Central memory CD8-positive, alpha-beta T cell (primary cell): ENCODE data around the gene KRTAP29-1.
"Not testable (repeated sequence)": the region's sequence is repeated elsewhere in the genome, so short reads cannot be mapped to it uniquely, and the experiment has no call there.

Experiments
- ATAC-seq: fragments of 150-1000 bp; cut with Tn5 transposase; replicated peaks from 2 replicates; pipeline ENCODE4 v1.10.0; 2022; ENCODE audit warnings: mild to moderate bottlenecking, moderate FRiP score, moderate number of reproducible peaks; ENCODE audit not compliant: poor library complexity, severe bottlenecking; ENCODE audit errors: extremely low read depth
- DNase-seq, 2 donors: peaks; one replicate each; pipeline ENCODE4 v3.0.0; 2021; ENCODE audit warnings: low spot score in 2 of 2
- H3K27ac Mint-ChIP-seq: one replicate; pipeline ENCODE4 v1.8.0; 2022; ENCODE audit warnings: low read depth, mild to moderate bottlenecking, moderate library complexity, mixed read lengths
- H3K27me3 Mint-ChIP-seq: one replicate; pipeline ENCODE4 v1.8.0; 2022; ENCODE audit warnings: mixed read lengths
- H3K36me3 Mint-ChIP-seq: one replicate; pipeline ENCODE4 v1.8.0; 2022; ENCODE audit warnings: mild to moderate bottlenecking, moderate library complexity, mixed read lengths; ENCODE audit not compliant: insufficient read depth
- H3K4me1 Mint-ChIP-seq: one replicate; pipeline ENCODE4 v1.8.0; 2022; ENCODE audit warnings: mixed read lengths
- H3K4me3 Mint-ChIP-seq: one replicate; pipeline ENCODE4 v1.8.0; 2022; ENCODE audit warnings: mild to moderate bottlenecking, moderate library complexity, mixed read lengths
- H3K9me3 Mint-ChIP-seq: one replicate; pipeline ENCODE4 v1.8.0; 2022; ENCODE audit warnings: mixed read lengths

Gene KRTAP29-1

DNA sequence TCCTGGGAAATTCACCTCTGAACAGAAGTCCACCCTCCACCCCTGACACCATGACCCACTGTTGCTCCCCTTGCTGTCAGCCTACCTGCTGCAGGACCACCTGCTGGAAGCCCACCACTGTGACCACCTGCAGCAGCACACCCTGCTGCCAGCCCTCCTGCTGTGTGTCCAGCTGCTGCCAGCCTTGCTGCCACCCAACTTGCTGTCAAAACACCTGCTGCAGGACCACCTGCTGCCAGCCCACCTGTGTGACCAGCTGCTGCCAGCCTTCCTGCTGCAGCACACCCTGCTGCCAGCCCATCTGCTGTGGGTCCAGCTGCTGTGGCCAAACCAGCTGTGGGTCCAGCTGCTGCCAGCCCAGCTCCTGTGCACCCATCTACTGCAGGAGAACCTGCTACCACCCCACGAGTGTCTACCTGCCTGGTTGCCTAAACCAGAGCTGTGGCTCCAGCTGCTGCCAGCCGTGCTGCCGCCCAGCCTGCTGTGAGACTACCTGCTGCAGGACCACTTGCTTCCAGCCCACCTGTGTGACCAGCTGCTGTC, 26.9 kb downstream of the KRTAP29-1 start, which contains the start of gene KRTAP9-7:
KRTAP9-7 (plus strand) TSS at position 51 of the 543 bp plus-strand sequence; CDS start at position 51, 0 bp downstream.
- ATAC-seq, H3K9me3 Mint-ChIP-seq, H3K4me3 Mint-ChIP-seq, DNase-seq, H3K27ac Mint-ChIP-seq, H3K36me3 Mint-ChIP-seq, H3K4me1 Mint-ChIP-seq: not testable (repeated sequence)
- peaks cover 47% of the 10 kb centered on the region for H3K27me3 Mint-ChIP-seq

- H3K4me1 Mint-ChIP-seq = no peaks in the 10 kb centered on the region
- DNase-seq = no peak
- H3K9me3 Mint-ChIP-seq = no peaks in the 10 kb centered on the region
- peaks cover 42% of the 10 kb centered on the region for H3K27me3 Mint-ChIP-seq
- no peaks in the 10 kb centered on the region for H3K36me3 Mint-ChIP-seq
- no peak overlapping the region for H3K4me3 Mint-ChIP-seq
- no peak for ATAC-seq
- no peak overlapping the region for H3K27ac Mint-ChIP-seq
These were observed 30.8 kb downstream of the KRTAP29-1 start for GRCh38 chr17:41271858-41272257.

DNA sequence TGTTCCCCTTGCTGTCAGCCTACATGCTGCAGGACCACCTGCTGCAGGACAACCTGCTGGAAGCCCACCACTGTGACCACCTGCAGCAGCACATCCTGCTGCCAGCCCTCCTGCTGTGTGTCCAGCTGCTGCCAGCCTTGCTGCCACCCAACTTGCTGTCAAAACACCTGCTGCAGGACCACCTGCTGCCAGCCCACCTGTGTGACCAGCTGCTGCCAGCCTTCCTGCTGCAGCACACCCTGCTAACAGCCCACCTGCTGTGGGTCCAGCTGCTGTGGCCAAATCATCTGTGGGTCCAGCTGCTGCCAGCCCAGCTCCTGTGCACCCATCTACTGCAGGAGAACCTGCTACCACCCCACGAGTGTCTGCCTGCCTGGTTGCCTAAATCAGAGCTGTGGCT, 31.3 kb downstream of the KRTAP29-1 start:
- ATAC-seq, H3K9me3 Mint-ChIP-seq, H3K4me1 Mint-ChIP-seq, H3K36me3 Mint-ChIP-seq, DNase-seq, H3K27ac Mint-ChIP-seq, H3K4me3 Mint-ChIP-seq: not testable (repeated sequence)
- peaks cover 42% of the 10 kb centered on the region for H3K27me3 Mint-ChIP-seq

GRCh38 chr17:41267711-41268110, 34.9 kb downstream of the KRTAP29-1 start:
- no peak for DNase-seq
- no peaks in the 10 kb centered on the region for H3K9me3 Mint-ChIP-seq
- H3K4me1 Mint-ChIP-seq = no peaks in the 10 kb centered on the region
- peaks cover 45% of the 10 kb centered on the region for H3K27me3 Mint-ChIP-seq
- H3K4me3 Mint-ChIP-seq = no peak overlapping the region
- ATAC-seq = no peak
- no peaks in the 10 kb centered on the region for H3K36me3 Mint-ChIP-seq
- H3K27ac Mint-ChIP-seq = no peak overlapping the region

DNA sequence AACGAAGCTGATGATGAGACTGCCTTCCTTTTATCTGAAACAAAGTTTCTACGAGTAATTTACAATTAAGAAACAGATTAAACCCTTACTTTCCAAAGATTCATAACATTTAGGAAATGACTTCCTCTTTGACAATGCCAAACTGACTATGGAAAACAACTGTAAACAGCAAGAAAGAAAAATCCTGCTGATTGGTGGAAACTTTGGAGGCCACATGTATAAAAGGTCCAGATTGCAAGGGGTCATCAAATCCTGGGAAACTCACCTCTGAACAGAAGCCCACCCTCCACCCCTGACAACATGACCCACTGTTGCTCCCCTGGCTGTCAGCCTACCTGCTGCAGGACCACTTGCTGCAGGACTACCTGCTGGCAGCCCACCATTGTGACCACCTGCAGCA, 37.6 kb downstream of the KRTAP29-1 start, which contains the start of gene KRTAP9-6:
KRTAP9-6 (plus strand) TSS at position 301 of the 400 bp plus-strand sequence; CDS start at position 301, 0 bp downstream.
- ATAC-seq = no peak
- Mint-ChIP-seq H3K9me3 (no peaks in the 10 kb centered on the region), H3K4me3 (no peak within 1 kb of the TSS), H3K4me1 (peaks cover 5% of the 10 kb centered on the region), H3K27me3 (peaks cover 62% of the 10 kb centered on the region), H3K36me3 (no peaks in the 10 kb centered on the region), H3K27ac (no peak within 1 kb of the TSS)
- DNase-seq = no peak

DNA sequence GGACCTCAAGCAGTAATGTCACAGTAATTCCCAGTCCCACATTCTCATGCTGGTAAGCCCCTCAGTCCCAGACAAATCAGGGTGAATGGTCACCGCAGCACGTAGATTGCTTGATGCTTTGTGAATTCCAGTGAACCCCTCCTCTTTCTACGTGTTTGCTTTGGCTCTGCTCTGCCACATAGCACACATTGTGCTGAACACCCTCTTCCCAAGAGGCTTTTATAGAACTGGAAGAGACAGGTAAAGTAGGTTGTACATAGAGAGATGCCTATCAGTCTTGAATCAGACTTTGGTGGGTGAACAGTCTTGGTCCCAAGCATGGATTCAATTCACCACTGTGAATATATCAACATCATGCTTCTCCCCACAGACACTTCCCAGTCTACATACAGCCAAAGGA, 38.1 kb downstream of the KRTAP29-1 start:
- DNase-seq (no peak), ATAC-seq (no peak)
- Mint-ChIP-seq H3K4me1 (peaks cover 5% of the 10 kb centered on the region), H3K9me3 (no peaks in the 10 kb centered on the region), H3K27me3 (peaks cover 67% of the 10 kb centered on the region), H3K36me3 (no peaks in the 10 kb centered on the region), H3K4me3 (no peak overlapping the region), H3K27ac (no peak overlapping the region)

DNA sequence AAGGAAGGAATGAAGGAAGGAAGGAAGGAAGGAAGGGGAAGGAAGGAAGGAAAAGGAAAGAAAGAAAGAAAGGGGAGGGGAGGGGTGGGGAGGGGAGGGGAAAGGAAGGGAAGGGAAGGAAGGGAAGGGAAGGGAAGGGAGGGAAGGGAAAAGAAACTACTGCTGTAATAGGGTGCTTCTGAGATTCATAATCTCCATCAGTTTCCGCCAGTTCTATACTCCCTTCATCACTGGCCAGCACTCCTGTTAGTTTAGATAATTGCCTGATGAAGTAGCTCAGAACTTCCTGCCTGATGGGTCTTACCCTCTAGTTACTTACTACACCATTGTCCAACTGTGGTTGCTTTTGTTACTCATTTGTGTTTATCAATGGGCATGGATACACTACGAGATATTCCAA, 39.4 kb downstream of the KRTAP29-1 start:
- H3K27ac Mint-ChIP-seq = no peak overlapping the region
- ATAC-seq (no peak), DNase-seq (no peak)
- peaks cover 75% of the 10 kb centered on the region for H3K27me3 Mint-ChIP-seq
- H3K9me3 Mint-ChIP-seq = no peaks in the 10 kb centered on the region
- peaks cover 5% of the 10 kb centered on the region for H3K4me1 Mint-ChIP-seq
- H3K36me3 Mint-ChIP-seq = no peaks in the 10 kb centered on the region
- H3K4me3 Mint-ChIP-seq = no peak overlapping the region

DNA sequence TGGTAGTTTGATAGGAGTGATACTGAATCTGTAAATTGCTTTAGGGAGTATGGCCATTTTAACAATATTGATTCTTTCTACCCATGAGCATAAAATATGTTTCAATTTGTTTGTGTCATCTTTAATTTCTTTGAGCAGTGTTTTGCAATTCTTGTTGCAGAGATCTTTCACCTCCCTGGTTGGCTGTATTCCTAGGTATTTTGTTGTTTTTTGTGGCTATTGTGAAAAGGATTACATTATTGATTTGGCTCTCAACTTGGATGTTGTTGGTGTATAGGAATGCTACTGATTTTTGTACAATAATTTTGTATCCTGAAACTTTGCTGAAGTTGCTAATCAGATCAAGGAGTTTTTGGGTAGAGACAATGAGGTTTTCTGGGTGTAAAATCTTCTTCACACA, 44.2 kb downstream of the KRTAP29-1 start:
- H3K9me3 Mint-ChIP-seq = no peaks in the 10 kb centered on the region

GRCh38 chr17:41256291-41256685, 46.4 kb downstream of the KRTAP29-1 start:
- Mint-ChIP-seq H3K27ac (no peak overlapping the region), H3K27me3 (peaks cover 82% of the 10 kb centered on the region), H3K9me3 (no peaks in the 10 kb centered on the region), H3K36me3 (no peaks in the 10 kb centered on the region), H3K4me3 (no peak overlapping the region), H3K4me1 (peaks cover 3% of the 10 kb centered on the region)
- DNase-seq (no peak), ATAC-seq (no peak)

More for the DNA sequence above, 44.2 kb downstream of the KRTAP29-1 start:
- no peak for ATAC-seq
- DNase-seq = no peak
- no peak overlapping the region for H3K27ac Mint-ChIP-seq
- H3K4me1 Mint-ChIP-seq = peaks cover 5% of the 10 kb centered on the region
- no peak overlapping the region for H3K4me3 Mint-ChIP-seq
- no peaks in the 10 kb centered on the region for H3K36me3 Mint-ChIP-seq
- peaks cover 80% of the 10 kb centered on the region for H3K27me3 Mint-ChIP-seq

- H3K27me3 Mint-ChIP-seq = peaks cover 82% of the 10 kb centered on the region
- H3K4me3 Mint-ChIP-seq, DNase-seq, ATAC-seq, H3K27ac Mint-ChIP-seq, H3K9me3 Mint-ChIP-seq, H3K36me3 Mint-ChIP-seq, H3K4me1 Mint-ChIP-seq: not testable (repeated sequence)
These were observed 47.0 kb downstream of the KRTAP29-1 start, which contains the start of gene KRTAP9-9 for GRCh38 chr17:41255381-41256290. Gene KRTAP9-9 (plus strand): TSS chr17:41255384.

DNA sequence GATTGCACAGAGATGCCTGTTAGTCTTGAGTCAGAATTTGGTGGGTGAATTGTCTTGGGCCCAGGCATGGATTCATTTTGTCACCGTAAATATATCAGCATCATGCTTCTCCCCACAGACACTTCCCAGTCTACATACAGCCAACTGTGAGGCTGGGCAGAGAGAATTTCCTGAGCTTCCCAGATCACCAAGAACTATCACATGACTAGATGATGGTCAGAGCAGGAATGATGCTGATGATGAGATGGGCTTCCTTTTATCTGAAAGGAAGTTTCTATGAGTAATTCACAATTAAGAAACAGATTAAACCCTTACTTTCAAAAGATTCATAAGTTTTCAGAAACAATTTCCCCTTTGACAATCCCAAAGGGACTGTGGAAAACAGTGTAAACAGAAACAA, 47.8 kb downstream of the KRTAP29-1 start:
- Mint-ChIP-seq H3K4me3 (no peak overlapping the region), H3K36me3 (peaks cover 1% of the 10 kb centered on the region), H3K27ac (no peak overlapping the region), H3K9me3 (no peaks in the 10 kb centered on the region), H3K4me1 (no peaks in the 10 kb centered on the region), H3K27me3 (peaks cover 82% of the 10 kb centered on the region)
- no peak for ATAC-seq
- no peak for DNase-seq
